Testis (tissue), 2 donors: Measurements from ENCODE around the gene TSACC.

Experiments used
- POLR2A ChIP-seq: fragments of 450-650 bp; IDR thresholded peaks from one replicate; pipeline ENCODE4 v1.6.1; 2017; ENCODE audit warnings: antibody characterized with exemption, mild to moderate bottlenecking, moderate library complexity
- TF ChIP-seq, protein P1 (sequence below), 3 experiments: fragments of 450-650 bp in 2 of 3; fragments of 200-600 bp in 1 of 3; sonication (generic) in 1 of 3; IDR thresholded peaks; one replicate each; pipeline ENCODE4 v1.5.1; 2016 to 2019; ENCODE audit warnings: antibody characterized with exemption in 3 of 3, mild to moderate bottlenecking in 2 of 3, moderate library complexity in 1 of 3

DNA sequence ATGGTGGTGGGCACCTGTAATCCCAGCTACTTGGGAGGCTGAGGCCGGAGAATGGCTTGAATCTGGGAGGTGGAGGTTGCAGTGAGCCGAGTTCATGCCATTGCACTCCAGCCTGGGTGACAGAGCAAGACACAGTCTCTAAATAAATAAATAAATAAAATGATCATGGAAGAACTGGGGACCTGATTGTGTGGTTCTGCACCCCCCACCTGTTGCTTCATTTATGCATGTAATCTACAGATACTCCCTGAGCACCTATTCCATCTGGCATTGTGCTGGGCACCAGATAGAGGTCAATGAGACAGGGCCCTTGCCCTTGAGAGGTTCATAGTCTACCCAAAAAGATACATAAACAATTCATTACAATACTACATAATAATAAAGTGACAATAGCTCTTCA lies 19.7 kb downstream of the TSACC start:
- TF ChIP-seq, protein P1, sequence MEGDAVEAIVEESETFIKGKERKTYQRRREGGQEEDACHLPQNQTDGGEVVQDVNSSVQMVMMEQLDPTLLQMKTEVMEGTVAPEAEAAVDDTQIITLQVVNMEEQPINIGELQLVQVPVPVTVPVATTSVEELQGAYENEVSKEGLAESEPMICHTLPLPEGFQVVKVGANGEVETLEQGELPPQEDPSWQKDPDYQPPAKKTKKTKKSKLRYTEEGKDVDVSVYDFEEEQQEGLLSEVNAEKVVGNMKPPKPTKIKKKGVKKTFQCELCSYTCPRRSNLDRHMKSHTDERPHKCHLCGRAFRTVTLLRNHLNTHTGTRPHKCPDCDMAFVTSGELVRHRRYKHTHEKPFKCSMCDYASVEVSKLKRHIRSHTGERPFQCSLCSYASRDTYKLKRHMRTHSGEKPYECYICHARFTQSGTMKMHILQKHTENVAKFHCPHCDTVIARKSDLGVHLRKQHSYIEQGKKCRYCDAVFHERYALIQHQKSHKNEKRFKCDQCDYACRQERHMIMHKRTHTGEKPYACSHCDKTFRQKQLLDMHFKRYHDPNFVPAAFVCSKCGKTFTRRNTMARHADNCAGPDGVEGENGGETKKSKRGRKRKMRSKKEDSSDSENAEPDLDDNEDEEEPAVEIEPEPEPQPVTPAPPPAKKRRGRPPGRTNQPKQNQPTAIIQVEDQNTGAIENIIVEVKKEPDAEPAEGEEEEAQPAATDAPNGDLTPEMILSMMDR (IDR thresholded peaks at IDR 0.05): no peak
- TF ChIP-seq POLR2A: no peak
